ENCODE results near the gene CCDC85C. TPM values are rescaled to one million over a fixed set of nuclear protein-coding genes. Genes with fewer than 3 reads are reported as not detected.

The CCDC85C gene
- total RNA-seq, 1 experiment from 2014 or later, result 33.2 TPM

DNA sequence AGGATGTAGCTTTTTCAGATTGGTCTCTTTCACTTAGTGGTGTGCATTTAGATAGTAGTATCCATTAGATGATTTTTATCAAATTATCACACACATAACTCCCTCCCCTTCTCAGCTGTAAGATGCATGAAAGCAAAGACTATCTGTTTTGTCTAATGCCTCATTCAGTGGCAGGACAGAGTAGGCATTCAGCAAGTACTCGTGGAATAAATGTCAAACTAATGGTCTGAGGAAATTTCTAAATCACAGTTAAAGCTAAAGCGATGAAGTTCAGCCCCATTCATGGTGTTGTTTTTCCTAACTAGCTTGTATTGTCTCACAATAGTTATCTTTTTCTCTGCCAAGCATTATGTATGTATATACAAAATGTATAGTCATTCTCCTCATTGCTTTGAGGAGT lies 106.7 kb downstream of the CCDC85C start:
- Histone ChIP-seq H2BK5ac (ENCODE audit: insufficient read length, low read length) (no peak overlapping the region), H3K4ac (ENCODE audit: low read depth, low read length) (no peak overlapping the region), H3K27me3 (ENCODE audit: insufficient read depth, low read length) (no peaks in the 10 kb centered on the region), H2AFZ (ENCODE audit: low read length) (no peak overlapping the region), H2BK15ac (ENCODE audit: low read depth, low read length) (no peak overlapping the region), H3K56ac (ENCODE audit: insufficient read length, low read depth, low read length) (no peak overlapping the region), H3K23ac (ENCODE audit: insufficient read length, low read depth, low read length) (no peak overlapping the region), H3K9ac (ENCODE audit: extremely low read depth, insufficient read length, low read length) (no peak overlapping the region), H3K27ac (ENCODE audit: insufficient read length, low read depth, low read length) (no peak overlapping the region), H2BK20ac (ENCODE audit: low read depth, low read length, poor library complexity, severe bottlenecking) (no peak overlapping the region), H2BK120ac (ENCODE audit: low read depth, low read length, poor library complexity, severe bottlenecking) (no peak overlapping the region), H3K23me2 (ENCODE audit: insufficient read length, low read depth, low read length, poor library complexity, severe bottlenecking) (no peaks in the 10 kb centered on the region), H4K5ac (ENCODE audit: insufficient read length, low read depth, low read length) (no peak overlapping the region), H2AK5ac (ENCODE audit: insufficient read length, low read length) (no peak overlapping the region), H4K20me1 (ENCODE audit: control insufficient read depth, insufficient read depth, insufficient read length) (no peaks in the 10 kb centered on the region), H3K18ac (ENCODE audit: insufficient read length, low read depth, low read length) (no peak overlapping the region), H3K9me3 (ENCODE audit: control insufficient read depth, low read depth, low read length) (no peaks in the 10 kb centered on the region), H3T11ph (ENCODE audit: low read length) (no peak overlapping the region), H3K14ac (ENCODE audit: insufficient read depth, low read length) (no peak overlapping the region), H3K79me2 (ENCODE audit: insufficient read depth, low read length) (no peaks in the 10 kb centered on the region; the same call in 1 of the 2 replicates), H3K4me2 (ENCODE audit: insufficient read depth, insufficient read length, low read length) (no peak overlapping the region), H3K79me1 (ENCODE audit: insufficient read depth, low read depth, low read length, poor library complexity, severe bottlenecking) (peaks cover 10% of the 10 kb centered on the region), H2BK12ac (ENCODE audit: insufficient read length, low read depth, low read length) (no peak overlapping the region), H3K4me1 (ENCODE audit: insufficient read depth, low read length) (no peaks in the 10 kb centered on the region; the same call in 1 of the 2 replicates), H4K8ac (replicated peaks; ENCODE audit: insufficient read length, low read depth, low read length) (no peak overlapping the region), H4K91ac (ENCODE audit: insufficient read length, low read depth, low read length) (no peak overlapping the region)
- TF ChIP-seq, protein P1, sequence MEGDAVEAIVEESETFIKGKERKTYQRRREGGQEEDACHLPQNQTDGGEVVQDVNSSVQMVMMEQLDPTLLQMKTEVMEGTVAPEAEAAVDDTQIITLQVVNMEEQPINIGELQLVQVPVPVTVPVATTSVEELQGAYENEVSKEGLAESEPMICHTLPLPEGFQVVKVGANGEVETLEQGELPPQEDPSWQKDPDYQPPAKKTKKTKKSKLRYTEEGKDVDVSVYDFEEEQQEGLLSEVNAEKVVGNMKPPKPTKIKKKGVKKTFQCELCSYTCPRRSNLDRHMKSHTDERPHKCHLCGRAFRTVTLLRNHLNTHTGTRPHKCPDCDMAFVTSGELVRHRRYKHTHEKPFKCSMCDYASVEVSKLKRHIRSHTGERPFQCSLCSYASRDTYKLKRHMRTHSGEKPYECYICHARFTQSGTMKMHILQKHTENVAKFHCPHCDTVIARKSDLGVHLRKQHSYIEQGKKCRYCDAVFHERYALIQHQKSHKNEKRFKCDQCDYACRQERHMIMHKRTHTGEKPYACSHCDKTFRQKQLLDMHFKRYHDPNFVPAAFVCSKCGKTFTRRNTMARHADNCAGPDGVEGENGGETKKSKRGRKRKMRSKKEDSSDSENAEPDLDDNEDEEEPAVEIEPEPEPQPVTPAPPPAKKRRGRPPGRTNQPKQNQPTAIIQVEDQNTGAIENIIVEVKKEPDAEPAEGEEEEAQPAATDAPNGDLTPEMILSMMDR (conservative IDR thresholded peaks at IDR 0.05), result no peak
- Mint-ChIP-seq H3K9me3 (no peaks in the 10 kb centered on the region), H3K4me1 (peaks cover 0 to 3% of the 10 kb centered on the region in 2 experiments; a peak in 2 of 4 replicates), H3K27me3 (ENCODE audit: low read depth) (no peaks in the 10 kb centered on the region), H3K4me3 (no peak overlapping the region), H3K27ac (no peak overlapping the region), H3K36me3 (ENCODE audit: insufficient read depth in 1 of 3, low read depth in 3 of 3) (peaks cover 28 to 81% (median 72%) of the 10 kb centered on the region in 3 experiments; a peak in 6 of 7 replicates)
- no peak for DNase-seq
- WGBS (ENCODE audit: extremely low coverage, insufficient read length, low lambda C conversion rate), result no CpG with 5 or more reads among the region's 2 CpGs
